ENCODE measurements around the gene MLANA. TPM values are rescaled to one million over a fixed set of nuclear protein-coding genes. Genes with fewer than 3 reads are reported as not detected.
A peak's percentile ranks its signal among the peaks of the same experiment; 100 is the strongest.

MLANA gene
- total RNA-seq, 1 experiment from 2014 or later: not detected

- TF ChIP-seq ZNF512 (CRISPR knock-in tag; IDR thresholded peaks at IDR 0.05; ENCODE audit: borderline replicate concordance) (no peak), RORB (CRISPR knock-in tag; IDR thresholded peaks at IDR 0.05) (no peak), ATF1 (CRISPR knock-in tag; IDR thresholded peaks at IDR 0.05) (no peak), FOXP1 (CRISPR knock-in tag; IDR thresholded peaks at IDR 0.05; ENCODE audit: borderline replicate concordance) (no peak)
Observed at GRCh38 chr9:5884191-5884590, 6.5 kb upstream of the MLANA start (continued).

DNA sequence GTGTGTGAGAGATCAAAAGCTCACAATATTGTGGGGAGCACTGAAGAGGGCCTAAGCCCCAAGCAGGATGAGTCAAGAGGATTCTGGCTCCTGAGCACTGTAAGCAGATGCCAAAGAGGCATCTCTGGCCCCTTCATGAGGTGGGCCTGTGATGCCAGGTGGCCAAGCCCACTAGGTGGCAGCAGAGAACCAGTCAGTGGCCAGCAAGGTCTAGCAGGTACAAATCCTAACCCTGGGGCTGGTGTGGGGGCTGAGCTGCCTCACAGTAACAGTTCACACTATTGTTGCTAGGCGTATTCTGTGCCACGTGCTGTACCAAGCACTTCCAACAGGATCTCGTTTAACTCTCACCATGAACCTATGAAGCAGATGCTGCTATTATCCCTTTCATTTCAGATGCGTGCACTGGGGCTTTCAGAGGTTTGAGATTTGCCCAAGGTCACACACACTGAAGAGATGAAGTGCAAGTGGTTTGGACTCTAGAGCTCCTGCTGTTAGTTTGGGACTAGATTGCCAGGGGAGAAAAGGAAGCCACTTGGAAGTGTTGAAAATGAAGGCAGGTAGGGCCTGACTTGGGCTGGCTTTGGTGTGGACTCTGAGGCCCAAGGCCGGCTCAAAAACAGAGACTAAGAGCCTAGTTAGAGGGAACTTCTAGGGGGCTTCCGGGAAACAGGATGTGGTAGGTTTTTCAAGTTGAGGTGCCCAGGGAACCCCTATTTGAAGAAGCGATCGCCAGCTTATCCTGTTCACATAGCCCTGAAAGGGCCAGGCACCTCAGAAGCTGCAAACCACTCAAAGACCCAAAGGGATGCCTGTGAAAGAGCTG, 4.4 kb upstream of the MLANA start:
- CTCF ChIA-PET: interaction anchor here (0.5 to 4.1 kb wide), 37 partner anchors 8 to 442 kb away, joined by 3 to 64 read pairs (median 5); partner anchors contain the start of genes ERMP1, RANBP6 and TPD52L3
- TF ChIP-seq SMAD3 (CRISPR knock-in tag; IDR thresholded peaks at IDR 0.05; ENCODE audit: borderline replicate concordance) (0 out of 2 replicates have a peak, but pooled peaks have one; percentile 52), MAX (CRISPR knock-in tag; IDR thresholded peaks at IDR 0.05) (peak; percentile 80; the same call in 1 of the 2 replicates), CTCF (IDR thresholded peaks at IDR 0.05) (peak; percentile 89), SP1 (CRISPR knock-in tag; conservative IDR thresholded peaks at IDR 0.05) (0 out of 2 replicates have a peak, but pooled peaks have one; percentile 16)
- TF ChIP-seq, protein P1, sequence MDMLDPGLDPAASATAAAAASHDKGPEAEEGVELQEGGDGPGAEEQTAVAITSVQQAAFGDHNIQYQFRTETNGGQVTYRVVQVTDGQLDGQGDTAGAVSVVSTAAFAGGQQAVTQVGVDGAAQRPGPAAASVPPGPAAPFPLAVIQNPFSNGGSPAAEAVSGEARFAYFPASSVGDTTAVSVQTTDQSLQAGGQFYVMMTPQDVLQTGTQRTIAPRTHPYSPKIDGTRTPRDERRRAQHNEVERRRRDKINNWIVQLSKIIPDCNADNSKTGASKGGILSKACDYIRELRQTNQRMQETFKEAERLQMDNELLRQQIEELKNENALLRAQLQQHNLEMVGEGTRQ (CRISPR knock-in tag; IDR thresholded peaks at IDR 0.05): peak; percentile 54
- TF ChIP-seq, protein P2, sequence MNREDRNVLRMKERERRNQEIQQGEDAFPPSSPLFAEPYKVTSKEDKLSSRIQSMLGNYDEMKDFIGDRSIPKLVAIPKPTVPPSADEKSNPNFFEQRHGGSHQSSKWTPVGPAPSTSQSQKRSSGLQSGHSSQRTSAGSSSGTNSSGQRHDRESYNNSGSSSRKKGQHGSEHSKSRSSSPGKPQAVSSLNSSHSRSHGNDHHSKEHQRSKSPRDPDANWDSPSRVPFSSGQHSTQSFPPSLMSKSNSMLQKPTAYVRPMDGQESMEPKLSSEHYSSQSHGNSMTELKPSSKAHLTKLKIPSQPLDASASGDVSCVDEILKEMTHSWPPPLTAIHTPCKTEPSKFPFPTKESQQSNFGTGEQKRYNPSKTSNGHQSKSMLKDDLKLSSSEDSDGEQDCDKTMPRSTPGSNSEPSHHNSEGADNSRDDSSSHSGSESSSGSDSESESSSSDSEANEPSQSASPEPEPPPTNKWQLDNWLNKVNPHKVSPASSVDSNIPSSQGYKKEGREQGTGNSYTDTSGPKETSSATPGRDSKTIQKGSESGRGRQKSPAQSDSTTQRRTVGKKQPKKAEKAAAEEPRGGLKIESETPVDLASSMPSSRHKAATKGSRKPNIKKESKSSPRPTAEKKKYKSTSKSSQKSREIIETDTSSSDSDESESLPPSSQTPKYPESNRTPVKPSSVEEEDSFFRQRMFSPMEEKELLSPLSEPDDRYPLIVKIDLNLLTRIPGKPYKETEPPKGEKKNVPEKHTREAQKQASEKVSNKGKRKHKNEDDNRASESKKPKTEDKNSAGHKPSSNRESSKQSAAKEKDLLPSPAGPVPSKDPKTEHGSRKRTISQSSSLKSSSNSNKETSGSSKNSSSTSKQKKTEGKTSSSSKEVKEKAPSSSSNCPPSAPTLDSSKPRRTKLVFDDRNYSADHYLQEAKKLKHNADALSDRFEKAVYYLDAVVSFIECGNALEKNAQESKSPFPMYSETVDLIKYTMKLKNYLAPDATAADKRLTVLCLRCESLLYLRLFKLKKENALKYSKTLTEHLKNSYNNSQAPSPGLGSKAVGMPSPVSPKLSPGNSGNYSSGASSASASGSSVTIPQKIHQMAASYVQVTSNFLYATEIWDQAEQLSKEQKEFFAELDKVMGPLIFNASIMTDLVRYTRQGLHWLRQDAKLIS (CRISPR knock-in tag; IDR thresholded peaks at IDR 0.05; ENCODE audit: borderline replicate concordance): no peak
- Mint-ChIP-seq H3K4me3 (no peak overlapping the region), H3K4me1 (peaks cover 3% of the 10 kb centered on the region), H3K9me3 (no peaks in the 10 kb centered on the region), H3K36me3 (no peaks in the 10 kb centered on the region), H3K27me3 (ENCODE audit: low read depth) (no peaks in the 10 kb centered on the region; the same call in 1 of the 2 replicates), H3K27ac (no peak overlapping the region)
- ATAC-seq (peak; percentile 98), DNase-seq (ENCODE audit: low spot score) (peak; percentile 92)
- POLR2A ChIA-PET: no interaction called here

DNA sequence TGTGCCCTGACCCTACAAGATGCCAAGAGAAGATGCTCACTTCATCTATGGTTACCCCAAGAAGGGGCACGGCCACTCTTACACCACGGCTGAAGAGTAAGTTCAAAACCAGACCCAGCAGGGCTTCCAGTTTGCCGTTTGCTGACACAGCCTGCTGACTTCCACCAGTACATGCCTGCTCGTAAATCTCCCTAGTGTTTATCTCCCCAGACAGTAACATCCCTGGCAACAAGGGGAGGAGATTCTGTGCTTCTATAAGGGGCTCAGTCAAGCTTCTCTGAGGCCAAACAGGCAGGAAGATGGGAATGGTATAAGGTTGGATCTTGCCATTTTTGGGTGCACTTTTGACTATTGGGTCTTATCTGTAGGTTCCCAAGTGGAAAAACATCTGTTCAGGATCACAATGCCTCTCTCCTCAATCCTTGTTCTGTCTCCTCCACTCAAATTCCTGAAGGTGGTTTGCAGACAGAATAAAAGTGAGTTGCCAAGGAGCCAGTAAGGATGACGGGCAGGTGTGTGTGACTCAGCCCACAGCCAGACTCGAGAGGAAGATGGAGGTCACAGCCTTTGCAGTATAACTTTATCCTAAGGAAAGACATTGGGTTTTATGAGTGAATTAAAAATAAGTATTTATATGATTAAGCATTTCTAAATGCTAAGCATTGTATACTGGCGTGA, 1.9 kb downstream of the MLANA start:
- CTCF ChIA-PET: no interaction called here
- H3K4me3 Mint-ChIP-seq: no peak overlapping the region
- POLR2A ChIA-PET: no interaction called here

More for the DNA sequence above, 1.9 kb downstream of the MLANA start:
- Mint-ChIP-seq H3K27ac (no peak overlapping the region), H3K9me3 (no peaks in the 10 kb centered on the region), H3K36me3 (no peaks in the 10 kb centered on the region), H3K27me3 (ENCODE audit: low read depth) (no peaks in the 10 kb centered on the region; the same call in 1 of the 2 replicates), H3K4me1 (no peaks in the 10 kb centered on the region)
- no peak for DNase-seq (ENCODE audit: low spot score)
- no peak for ATAC-seq
- TF ChIP-seq, protein P3, sequence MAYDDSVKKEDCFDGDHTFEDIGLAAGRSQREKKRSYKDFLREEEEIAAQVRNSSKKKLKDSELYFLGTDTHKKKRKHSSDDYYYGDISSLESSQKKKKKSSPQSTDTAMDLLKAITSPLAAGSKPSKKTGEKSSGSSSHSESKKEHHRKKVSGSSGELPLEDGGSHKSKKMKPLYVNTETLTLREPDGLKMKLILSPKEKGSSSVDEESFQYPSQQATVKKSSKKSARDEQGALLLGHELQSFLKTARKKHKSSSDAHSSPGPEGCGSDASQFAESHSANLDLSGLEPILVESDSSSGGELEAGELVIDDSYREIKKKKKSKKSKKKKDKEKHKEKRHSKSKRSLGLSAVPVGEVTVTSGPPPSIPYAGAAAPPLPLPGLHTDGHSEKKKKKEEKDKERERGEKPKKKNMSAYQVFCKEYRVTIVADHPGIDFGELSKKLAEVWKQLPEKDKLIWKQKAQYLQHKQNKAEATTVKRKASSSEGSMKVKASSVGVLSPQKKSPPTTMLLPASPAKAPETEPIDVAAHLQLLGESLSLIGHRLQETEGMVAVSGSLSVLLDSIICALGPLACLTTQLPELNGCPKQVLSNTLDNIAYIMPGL (CRISPR knock-in tag; IDR thresholded peaks at IDR 0.05): no peak
